BLaER1 (cell line): ENCODE results near the gene INAVA.

ENCODE experiments used
- H3K27ac ChIP-seq: shearing (Covaris generic); formaldehyde crosslinking; 2 replicates; pipeline ENCODE4 v1.8.1; 2022
- H3K27me3 ChIP-seq: shearing (Covaris generic); formaldehyde crosslinking; 2 replicates; pipeline ENCODE4 v1.8.1; 2022
- H3K36me3 ChIP-seq: shearing (Covaris generic); formaldehyde crosslinking; 2 replicates; pipeline ENCODE4 v1.8.1; 2022
- H3K4me1 ChIP-seq: shearing (Covaris generic); formaldehyde crosslinking; 2 replicates; pipeline ENCODE4 v1.8.1; 2022
- H3K4me2 ChIP-seq: shearing (Covaris generic); formaldehyde crosslinking; 2 replicates; pipeline ENCODE4 v1.8.1; 2022
- H3K4me3 ChIP-seq: shearing (Covaris generic); formaldehyde crosslinking; 2 replicates; pipeline ENCODE4 v1.8.1; 2022
- H3K9ac ChIP-seq: shearing (Covaris generic); formaldehyde crosslinking; 2 replicates; pipeline ENCODE4 v1.8.1; 2022
- H3K9me3 ChIP-seq: shearing (Covaris generic); formaldehyde crosslinking; 2 replicates; pipeline ENCODE4 v1.8.1; 2022
- H4K20me1 ChIP-seq: shearing (Covaris generic); formaldehyde crosslinking; 2 replicates; pipeline ENCODE4 v1.8.1; 2022
- Cebpa-rat ChIP-seq: shearing (Covaris generic); IDR thresholded peaks from 2 replicates; pipeline ENCODE4 v1.8.1; 2022

The INAVA gene

GRCh38 chr1:200912737-200913407 lies 18.2 kb downstream of the INAVA start:
- Histone ChIP-seq H4K20me1 (no peaks in the 10 kb centered on the region), H3K9me3 (no peaks in the 10 kb centered on the region), H3K4me3 (no peak overlapping the region), H3K27me3 (no peaks in the 10 kb centered on the region), H3K4me1 (peaks cover 60% of the 10 kb centered on the region), H3K27ac (no peak overlapping the region), H3K4me2 (no peak overlapping the region), H3K36me3 (no peaks in the 10 kb centered on the region), H3K9ac (no peak overlapping the region)
- TF ChIP-seq Cebpa-rat = no peak

GRCh38 chr1:200916152-200916551 lies 21.5 kb downstream of the INAVA start:
- Histone ChIP-seq H3K36me3 (no peaks in the 10 kb centered on the region), H3K4me1 (peaks cover 42% of the 10 kb centered on the region), H3K4me2 (peak overlapping the region; percentile 68), H3K9me3 (no peaks in the 10 kb centered on the region), H3K27me3 (no peaks in the 10 kb centered on the region), H4K20me1 (no peaks in the 10 kb centered on the region), H3K9ac (no peak overlapping the region), H3K27ac (peak overlapping the region; percentile 79), H3K4me3 (no peak overlapping the region)
- TF ChIP-seq Cebpa-rat = no peak

GRCh38 chr1:200916681-200917080 lies 22.0 kb downstream of the INAVA start:
- H3K27me3 ChIP-seq = no peaks in the 10 kb centered on the region
- no peak for TF ChIP-seq Cebpa-rat

GRCh38 chr1:200917291-200917817 lies 22.7 kb downstream of the INAVA start:
- peak overlapping the region; percentile 79; the same call in 1 of the 2 replicates for H3K27ac ChIP-seq
- H3K9me3 ChIP-seq = no peaks in the 10 kb centered on the region
- H3K4me1 ChIP-seq = peaks cover 45% of the 10 kb centered on the region
- no peak overlapping the region; the same call in 1 of the 2 replicates for H3K4me2 ChIP-seq
- TF ChIP-seq Cebpa-rat = no peak
- no peaks in the 10 kb centered on the region for H4K20me1 ChIP-seq
- H3K27me3 ChIP-seq = no peaks in the 10 kb centered on the region
- H3K9ac ChIP-seq = no peak overlapping the region
- no peak overlapping the region for H3K4me3 ChIP-seq
- H3K36me3 ChIP-seq = no peaks in the 10 kb centered on the region

More at GRCh38 chr1:200916681-200917080, 22.0 kb downstream of the INAVA start:
- H3K4me1 ChIP-seq = peaks cover 42% of the 10 kb centered on the region
- H3K36me3 ChIP-seq = no peaks in the 10 kb centered on the region
- no peaks in the 10 kb centered on the region for H4K20me1 ChIP-seq
- H3K9me3 ChIP-seq = no peaks in the 10 kb centered on the region
- H3K27ac ChIP-seq = peak overlapping the region; percentile 79; the same call in 1 of the 2 replicates
- no peak overlapping the region for H3K4me3 ChIP-seq
- H3K4me2 ChIP-seq = no peak overlapping the region
- no peak overlapping the region for H3K9ac ChIP-seq

GRCh38 chr1:200918006-200918405 lies 23.3 kb downstream of the INAVA start:
- no peaks in the 10 kb centered on the region for H3K9me3 ChIP-seq
- no peak overlapping the region for H3K9ac ChIP-seq
- no peak overlapping the region for H3K27ac ChIP-seq
- H3K27me3 ChIP-seq = no peaks in the 10 kb centered on the region
- H3K4me3 ChIP-seq = no peak overlapping the region
- TF ChIP-seq Cebpa-rat = no peak
- H3K4me1 ChIP-seq = peaks cover 44% of the 10 kb centered on the region
- H3K4me2 ChIP-seq = no peak overlapping the region
- H3K36me3 ChIP-seq = no peaks in the 10 kb centered on the region
- H4K20me1 ChIP-seq = no peaks in the 10 kb centered on the region

DNA sequence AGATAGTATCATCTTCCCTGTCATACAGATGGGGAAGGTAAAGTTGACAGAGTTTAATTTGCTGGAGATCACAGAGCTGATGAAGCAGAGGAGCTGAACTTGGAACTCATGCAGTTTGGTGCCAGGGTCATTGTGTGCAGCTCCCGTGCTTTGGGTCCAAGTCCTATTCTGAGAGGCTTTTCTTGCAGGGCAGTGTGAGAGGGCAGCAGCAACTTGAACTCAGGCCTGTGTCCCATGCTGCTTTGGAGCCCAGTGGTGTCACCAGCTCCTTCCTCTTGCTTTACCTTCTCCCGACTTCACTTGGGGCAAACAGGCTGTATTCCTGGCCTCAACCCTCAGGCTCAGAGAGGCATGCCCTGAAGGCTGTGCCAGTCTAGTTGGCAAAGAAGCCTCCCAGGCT lies 24.7 kb downstream of the INAVA start:
- Histone ChIP-seq H3K9me3 (no peaks in the 10 kb centered on the region), H3K27ac (no peak overlapping the region), H3K4me1 (peaks cover 34% of the 10 kb centered on the region), H3K4me2 (no peak overlapping the region), H3K4me3 (no peak overlapping the region), H4K20me1 (no peaks in the 10 kb centered on the region), H3K9ac (no peak overlapping the region), H3K36me3 (no peaks in the 10 kb centered on the region), H3K27me3 (no peaks in the 10 kb centered on the region)
- TF ChIP-seq Cebpa-rat = no peak

GRCh38 chr1:200921571-200922110 lies 26.9 kb downstream of the INAVA start:
- no peaks in the 10 kb centered on the region for H4K20me1 ChIP-seq
- H3K36me3 ChIP-seq = no peaks in the 10 kb centered on the region
- H3K9me3 ChIP-seq = no peaks in the 10 kb centered on the region
- TF ChIP-seq Cebpa-rat = no peak
- H3K4me2 ChIP-seq = no peak overlapping the region
- H3K9ac ChIP-seq = no peak overlapping the region
- no peak overlapping the region for H3K4me3 ChIP-seq
- no peaks in the 10 kb centered on the region for H3K27me3 ChIP-seq
- no peak overlapping the region for H3K27ac ChIP-seq
- H3K4me1 ChIP-seq = peaks cover 33% of the 10 kb centered on the region

- H4K20me1 ChIP-seq = no peaks in the 10 kb centered on the region
- H3K27ac ChIP-seq = no peak overlapping the region
- H3K4me2 ChIP-seq = peak overlapping the region; percentile 26; the same call in 1 of the 2 replicates
- no peak overlapping the region for H3K4me3 ChIP-seq
- TF ChIP-seq Cebpa-rat = no peak
- H3K4me1 ChIP-seq = peaks cover 25% of the 10 kb centered on the region
- H3K9ac ChIP-seq = no peak overlapping the region
- no peaks in the 10 kb centered on the region for H3K36me3 ChIP-seq
- no peaks in the 10 kb centered on the region for H3K9me3 ChIP-seq
- H3K27me3 ChIP-seq = no peaks in the 10 kb centered on the region
These were observed 27.7 kb downstream of the INAVA start for GRCh38 chr1:200922406-200922805.

GRCh38 chr1:200923601-200924000 lies 28.9 kb downstream of the INAVA start:
- no peaks in the 10 kb centered on the region for H3K27me3 ChIP-seq
- no peak for TF ChIP-seq Cebpa-rat

GRCh38 chr1:200925831-200926230 lies 31.1 kb downstream of the INAVA start:
- H3K9ac ChIP-seq = no peak overlapping the region
- H3K4me3 ChIP-seq = no peak overlapping the region
- no peak overlapping the region for H3K4me2 ChIP-seq
- TF ChIP-seq Cebpa-rat = no peak
- H3K4me1 ChIP-seq = peaks cover 19% of the 10 kb centered on the region
- H3K27me3 ChIP-seq = no peaks in the 10 kb centered on the region
- no peak overlapping the region for H3K27ac ChIP-seq
- no peaks in the 10 kb centered on the region for H3K36me3 ChIP-seq
- no peaks in the 10 kb centered on the region for H3K9me3 ChIP-seq
- no peaks in the 10 kb centered on the region for H4K20me1 ChIP-seq

More at GRCh38 chr1:200923601-200924000, 28.9 kb downstream of the INAVA start:
- Histone ChIP-seq H3K9ac (no peak overlapping the region), H3K4me2 (no peak overlapping the region), H3K36me3 (no peaks in the 10 kb centered on the region), H3K9me3 (no peaks in the 10 kb centered on the region), H4K20me1 (no peaks in the 10 kb centered on the region), H3K4me3 (no peak overlapping the region), H3K27ac (no peak overlapping the region), H3K4me1 (peaks cover 25% of the 10 kb centered on the region)
